ENCODE results near the gene TTC12.

- TF ChIP-seq CTCF (IDR thresholded peaks at IDR 0.05; ENCODE audit: poor library complexity, severe bottlenecking) = no peak
- no peak for TF ChIP-seq TAF1 (IDR thresholded peaks at IDR 0.05; ENCODE audit: low read depth)
- no peak for TF ChIP-seq POLR2AphosphoS5 (IDR thresholded peaks at IDR 0.05)
- TF ChIP-seq REST (IDR thresholded peaks at IDR 0.05; ENCODE audit: borderline replicate concordance) = no peak
- TF ChIP-seq RAD21 (conservative IDR thresholded peaks at IDR 0.05) = no peak
- TF ChIP-seq EZH2 (IDR thresholded peaks at IDR 0.05; ENCODE audit: borderline replicate concordance, insufficient read depth, low read length, poor library complexity, severe bottlenecking) = no peak
- TF ChIP-seq EP300 (conservative IDR thresholded peaks at IDR 0.05; ENCODE audit: poor library complexity, severe bottlenecking) = no peak
Measured at GRCh38 chr11:113363406-113363805, 49.0 kb downstream of the TTC12 start.
